Mesodermal cell (in vitro differentiated cells): Measurements from ENCODE around the gene SMIM38.

Source experiments
- H3K27ac ChIP-seq: 2 replicates; pipeline ENCODE4 v1.7.0; 2013; ENCODE audit warnings: mild to moderate bottlenecking, low read depth, low read length, moderate library complexity; ENCODE audit not compliant: severe bottlenecking
- H3K36me3 ChIP-seq: 2 replicates; pipeline ENCODE4 v1.7.1; 2013; ENCODE audit warnings: mild to moderate bottlenecking, low read length, moderate library complexity; ENCODE audit not compliant: control insufficient read depth, insufficient read depth
- H3K4me1 ChIP-seq: one replicate; pipeline ENCODE4 v1.7.1; 2013; ENCODE audit warnings: mild to moderate bottlenecking, low read length; ENCODE audit not compliant: insufficient read depth, control insufficient read depth, poor library complexity, severe bottlenecking
- H3K4me3 ChIP-seq: 2 replicates; pipeline ENCODE4 v1.7.0; 2013; ENCODE audit warnings: low read length, control low read depth, mild to moderate bottlenecking; ENCODE audit not compliant: insufficient read depth, poor library complexity, severe bottlenecking; ENCODE audit errors: extremely low read depth
- H3K9me3 ChIP-seq: 2 replicates; pipeline ENCODE4 v1.7.1; 2013; ENCODE audit warnings: mild to moderate bottlenecking, low read length, moderate library complexity; ENCODE audit not compliant: control insufficient read depth
- WGBS, 2 experiments: methylation state at CpG; one replicate each; pipeline ENCODE4 v1.1.5; 2013; ENCODE audit warnings: missing lambda C conversion rate in 2 of 2; ENCODE audit not compliant: insufficient coverage in 2 of 2; 5-methylcytosine and 5-hydroxymethylcytosine counted together

Gene SMIM38

GRCh38 chr11:69170704-69171103, 15.0 kb downstream of the SMIM38 start:
- peaks cover 17% of the 10 kb centered on the region for H3K4me1 ChIP-seq
- peaks cover 14% of the 10 kb centered on the region for H3K9me3 ChIP-seq
- H3K36me3 ChIP-seq: no peaks in the 10 kb centered on the region
- H3K4me3 ChIP-seq: no peak overlapping the region
- no peak overlapping the region for H3K27ac ChIP-seq
- 86 to 94% methylated on average over 4 of the region's 6 CpGs for WGBS, 2 experiments

- WGBS, 2 experiments: 88% methylated on average over 3 to 4 of the region's 6 CpGs
- Histone ChIP-seq H3K4me1 (peaks cover 10% of the 10 kb centered on the region), H3K4me3 (no peak overlapping the region)
Observed at GRCh38 chr11:69171476-69172240, 15.9 kb downstream of the SMIM38 start.

GRCh38 chr11:69172674-69173073, 16.9 kb downstream of the SMIM38 start:
- Histone ChIP-seq H3K4me3 (no peak overlapping the region), H3K4me1 (no peaks in the 10 kb centered on the region), H3K27ac (no peak overlapping the region), H3K9me3 (peaks cover 15% of the 10 kb centered on the region), H3K36me3 (no peaks in the 10 kb centered on the region)
- 29% methylated on average over 1 of the region's 1 CpG; no CpG with 5 or more reads in 1 of the 2 experiments for WGBS, 2 experiments

More at GRCh38 chr11:69171476-69172240, 15.9 kb downstream of the SMIM38 start:
- Histone ChIP-seq H3K9me3 (peaks cover 15% of the 10 kb centered on the region), H3K27ac (no peak overlapping the region), H3K36me3 (no peaks in the 10 kb centered on the region)

- Histone ChIP-seq H3K36me3 (no peaks in the 10 kb centered on the region), H3K4me3 (no peak overlapping the region)
- 94 to 97% methylated on average over 2 to 3 of the region's 3 CpGs for WGBS, 2 experiments
Observed at GRCh38 chr11:69173331-69173730, 17.6 kb downstream of the SMIM38 start.

GRCh38 chr11:69173925-69174581, 18.3 kb downstream of the SMIM38 start:
- Histone ChIP-seq H3K36me3 (no peaks in the 10 kb centered on the region), H3K27ac (no peak overlapping the region), H3K9me3 (peaks cover 12% of the 10 kb centered on the region), H3K4me1 (no peaks in the 10 kb centered on the region), H3K4me3 (no peak overlapping the region)
- WGBS, 2 experiments: 94 to 100% methylated on average over 8 of the region's 8 CpGs

More at GRCh38 chr11:69173331-69173730, 17.6 kb downstream of the SMIM38 start:
- Histone ChIP-seq H3K9me3 (peaks cover 15% of the 10 kb centered on the region), H3K4me1 (no peaks in the 10 kb centered on the region), H3K27ac (no peak overlapping the region)

- Histone ChIP-seq H3K27ac (no peak overlapping the region), H3K4me1 (no peaks in the 10 kb centered on the region), H3K36me3 (no peaks in the 10 kb centered on the region), H3K4me3 (no peak overlapping the region), H3K9me3 (peaks cover 5% of the 10 kb centered on the region)
- WGBS, 2 experiments: no CpG with 5 or more reads among the region's 2 CpGs
Observed at GRCh38 chr11:69174841-69175240, 19.1 kb downstream of the SMIM38 start.

- peaks cover 5% of the 10 kb centered on the region for H3K9me3 ChIP-seq
- 90 to 93% methylated on average over 7 to 9 of the region's 9 CpGs for WGBS, 2 experiments
Observed at GRCh38 chr11:69178819-69179482, 23.2 kb downstream of the SMIM38 start.

GRCh38 chr11:69180226-69180625, 24.5 kb downstream of the SMIM38 start:
- 93 to 94% methylated on average over 7 to 8 of the region's 9 CpGs for WGBS, 2 experiments
- Histone ChIP-seq H3K4me3 (no peak overlapping the region), H3K4me1 (no peaks in the 10 kb centered on the region), H3K9me3 (peaks cover 5% of the 10 kb centered on the region), H3K36me3 (no peaks in the 10 kb centered on the region), H3K27ac (no peak overlapping the region)

More at GRCh38 chr11:69178819-69179482, 23.2 kb downstream of the SMIM38 start:
- Histone ChIP-seq H3K4me1 (no peaks in the 10 kb centered on the region), H3K4me3 (no peak overlapping the region), H3K36me3 (no peaks in the 10 kb centered on the region), H3K27ac (no peak overlapping the region)

- no peak overlapping the region for H3K4me3 ChIP-seq
- peaks cover under 1% of the 10 kb centered on the region for H3K9me3 ChIP-seq
- H3K36me3 ChIP-seq: no peaks in the 10 kb centered on the region
- WGBS, 2 experiments: 88 to 100% methylated on average over 1 of the region's 3 CpGs
- no peak overlapping the region for H3K27ac ChIP-seq
- no peaks in the 10 kb centered on the region for H3K4me1 ChIP-seq
Observed at GRCh38 chr11:69180726-69181125, 25.0 kb downstream of the SMIM38 start.

- whole genome bisulfite sequencing, 2 experiments: 90 to 92% methylated on average over 7 of the region's 8 CpGs
- H3K27ac ChIP-seq: no peak overlapping the region
Observed at GRCh38 chr11:69183613-69184012, 27.9 kb downstream of the SMIM38 start.

More at GRCh38 chr11:69183613-69184012, 27.9 kb downstream of the SMIM38 start:
- Histone ChIP-seq H3K36me3 (no peaks in the 10 kb centered on the region), H3K4me1 (no peaks in the 10 kb centered on the region), H3K4me3 (no peak overlapping the region), H3K9me3 (peaks cover 7% of the 10 kb centered on the region)
